WTC11 (cell line): ENCODE data around the gene PEX10.

Experiments
- FOXP1 ChIP-seq: sonication (generic); formaldehyde crosslinking; IDR thresholded peaks from 2 replicates; pipeline ENCODE4 v1.8.0; 2022; ENCODE audit warnings: missing genetic modification reagents, mild to moderate bottlenecking, moderate library complexity, borderline replicate concordance
- KAT7 ChIP-seq: sonication (generic); formaldehyde crosslinking; IDR thresholded peaks from 2 replicates; pipeline ENCODE4 v1.8.1; 2023; ENCODE audit warnings: missing genetic modification reagents, mild to moderate bottlenecking, borderline replicate concordance
- MYBL2 ChIP-seq: sonication (generic); formaldehyde crosslinking; IDR thresholded peaks from 2 replicates; pipeline ENCODE4 v1.8.1; 2023; ENCODE audit warnings: mild to moderate bottlenecking, moderate library complexity, missing genetic modification reagents
- NR3C1 ChIP-seq: sonication (generic); formaldehyde crosslinking; conservative IDR thresholded peaks from 2 replicates; pipeline ENCODE4 v1.8.1; 2023; ENCODE audit warnings: low read depth, mild to moderate bottlenecking, missing genetic modification reagents
- RELA ChIP-seq: sonication (generic); formaldehyde crosslinking; IDR thresholded peaks from 2 replicates; pipeline ENCODE4 v1.8.1; 2022; ENCODE audit warnings: missing genetic modification reagents, mild to moderate bottlenecking, borderline replicate concordance
- ZNF671 ChIP-seq: fragments of 250-450 bp; sonication (Bioruptor Pico); IDR thresholded peaks from 2 replicates; pipeline ENCODE4 v1.8.0; 2021; ENCODE audit warnings: mild to moderate bottlenecking
- TF ChIP-seq, protein P1 (sequence below): fragments of 200-600 bp; IDR thresholded peaks from 2 replicates; pipeline ENCODE4 v1.8.0; 2022; ENCODE audit warnings: antibody characterized with exemption
- TF ChIP-seq, protein P2 (sequence below): sonication (generic); formaldehyde crosslinking; IDR thresholded peaks from 2 replicates; pipeline ENCODE4 v1.8.1; 2023; ENCODE audit warnings: mild to moderate bottlenecking, missing genetic modification reagents
- TF ChIP-seq, protein P3 (sequence below): sonication (generic); formaldehyde crosslinking; IDR thresholded peaks from 2 replicates; pipeline ENCODE4 v1.8.0; 2022; ENCODE audit warnings: mild to moderate bottlenecking, missing genetic modification reagents
- TF ChIP-seq, protein P4 (sequence below): sonication (generic); formaldehyde crosslinking; IDR thresholded peaks from 2 replicates; pipeline ENCODE4 v1.8.1; 2022; ENCODE audit warnings: missing genetic modification reagents, borderline replicate concordance
- TF ChIP-seq, protein P5 (sequence below): sonication (generic); formaldehyde crosslinking; IDR thresholded peaks from 2 replicates; pipeline ENCODE4 v1.8.0; 2022; ENCODE audit warnings: mild to moderate bottlenecking, missing genetic modification reagents
- TF ChIP-seq, protein P6 (sequence below): sonication (generic); formaldehyde crosslinking; IDR thresholded peaks from 2 replicates; pipeline ENCODE4 v1.8.1; 2022; ENCODE audit warnings: low read depth, missing genetic modification reagents, borderline replicate concordance
- TF ChIP-seq, protein P7 (sequence below): fragments of 250-450 bp; sonication (Bioruptor Pico); IDR thresholded peaks from 2 replicates; pipeline ENCODE4 v1.9.0; 2021; ENCODE audit warnings: mild to moderate bottlenecking, borderline replicate concordance
- TF ChIP-seq, protein P8 (sequence below): fragments of 250-450 bp; sonication (Bioruptor Pico); IDR thresholded peaks from 2 replicates; pipeline ENCODE4 v1.9.0; 2021; ENCODE audit warnings: mild to moderate bottlenecking

DNA sequence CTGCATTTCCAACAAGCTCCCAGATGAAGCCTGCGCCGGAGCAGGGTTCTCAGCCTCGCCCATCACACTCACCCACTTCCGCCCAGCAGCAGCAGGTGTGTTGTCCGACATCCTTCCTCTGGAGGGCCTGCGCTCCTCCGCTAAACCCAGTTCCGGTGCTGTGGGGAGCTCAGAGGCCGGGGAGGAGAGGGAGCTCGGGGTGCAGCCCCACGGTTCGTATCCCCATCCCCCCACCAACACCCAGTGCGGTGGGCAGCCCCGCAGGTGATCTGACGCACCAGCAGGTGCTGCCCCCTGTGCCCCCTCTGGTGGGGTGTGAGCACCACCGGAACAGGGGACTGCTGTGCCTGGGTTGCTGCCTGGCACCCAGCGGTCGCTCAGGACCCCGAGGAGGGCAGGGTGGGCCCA lies 3.4 kb upstream of the PEX10 start:
- TF ChIP-seq NR3C1 (CRISPR knock-in tag) (no peak), KAT7 (CRISPR knock-in tag) (no peak), RELA (CRISPR knock-in tag) (no peak), FOXP1 (CRISPR knock-in tag) (no peak), ZNF671 (CRISPR knock-in tag) (no peak), MYBL2 (no peak)
- TF ChIP-seq, protein P1, sequence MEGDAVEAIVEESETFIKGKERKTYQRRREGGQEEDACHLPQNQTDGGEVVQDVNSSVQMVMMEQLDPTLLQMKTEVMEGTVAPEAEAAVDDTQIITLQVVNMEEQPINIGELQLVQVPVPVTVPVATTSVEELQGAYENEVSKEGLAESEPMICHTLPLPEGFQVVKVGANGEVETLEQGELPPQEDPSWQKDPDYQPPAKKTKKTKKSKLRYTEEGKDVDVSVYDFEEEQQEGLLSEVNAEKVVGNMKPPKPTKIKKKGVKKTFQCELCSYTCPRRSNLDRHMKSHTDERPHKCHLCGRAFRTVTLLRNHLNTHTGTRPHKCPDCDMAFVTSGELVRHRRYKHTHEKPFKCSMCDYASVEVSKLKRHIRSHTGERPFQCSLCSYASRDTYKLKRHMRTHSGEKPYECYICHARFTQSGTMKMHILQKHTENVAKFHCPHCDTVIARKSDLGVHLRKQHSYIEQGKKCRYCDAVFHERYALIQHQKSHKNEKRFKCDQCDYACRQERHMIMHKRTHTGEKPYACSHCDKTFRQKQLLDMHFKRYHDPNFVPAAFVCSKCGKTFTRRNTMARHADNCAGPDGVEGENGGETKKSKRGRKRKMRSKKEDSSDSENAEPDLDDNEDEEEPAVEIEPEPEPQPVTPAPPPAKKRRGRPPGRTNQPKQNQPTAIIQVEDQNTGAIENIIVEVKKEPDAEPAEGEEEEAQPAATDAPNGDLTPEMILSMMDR = no peak
- TF ChIP-seq, protein P2, sequence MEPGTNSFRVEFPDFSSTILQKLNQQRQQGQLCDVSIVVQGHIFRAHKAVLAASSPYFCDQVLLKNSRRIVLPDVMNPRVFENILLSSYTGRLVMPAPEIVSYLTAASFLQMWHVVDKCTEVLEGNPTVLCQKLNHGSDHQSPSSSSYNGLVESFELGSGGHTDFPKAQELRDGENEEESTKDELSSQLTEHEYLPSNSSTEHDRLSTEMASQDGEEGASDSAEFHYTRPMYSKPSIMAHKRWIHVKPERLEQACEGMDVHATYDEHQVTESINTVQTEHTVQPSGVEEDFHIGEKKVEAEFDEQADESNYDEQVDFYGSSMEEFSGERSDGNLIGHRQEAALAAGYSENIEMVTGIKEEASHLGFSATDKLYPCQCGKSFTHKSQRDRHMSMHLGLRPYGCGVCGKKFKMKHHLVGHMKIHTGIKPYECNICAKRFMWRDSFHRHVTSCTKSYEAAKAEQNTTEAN (CRISPR knock-in tag) = no peak
- TF ChIP-seq, protein P3, sequence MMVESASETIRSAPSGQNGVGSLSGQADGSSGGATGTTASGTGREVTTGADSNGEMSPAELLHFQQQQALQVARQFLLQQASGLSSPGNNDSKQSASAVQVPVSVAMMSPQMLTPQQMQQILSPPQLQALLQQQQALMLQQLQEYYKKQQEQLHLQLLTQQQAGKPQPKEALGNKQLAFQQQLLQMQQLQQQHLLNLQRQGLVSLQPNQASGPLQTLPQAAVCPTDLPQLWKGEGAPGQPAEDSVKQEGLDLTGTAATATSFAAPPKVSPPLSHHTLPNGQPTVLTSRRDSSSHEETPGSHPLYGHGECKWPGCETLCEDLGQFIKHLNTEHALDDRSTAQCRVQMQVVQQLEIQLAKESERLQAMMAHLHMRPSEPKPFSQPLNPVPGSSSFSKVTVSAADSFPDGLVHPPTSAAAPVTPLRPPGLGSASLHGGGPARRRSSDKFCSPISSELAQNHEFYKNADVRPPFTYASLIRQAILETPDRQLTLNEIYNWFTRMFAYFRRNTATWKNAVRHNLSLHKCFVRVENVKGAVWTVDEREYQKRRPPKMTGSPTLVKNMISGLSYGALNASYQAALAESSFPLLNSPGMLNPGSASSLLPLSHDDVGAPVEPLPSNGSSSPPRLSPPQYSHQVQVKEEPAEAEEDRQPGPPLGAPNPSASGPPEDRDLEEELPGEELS (CRISPR knock-in tag) = no peak
- TF ChIP-seq, protein P4, sequence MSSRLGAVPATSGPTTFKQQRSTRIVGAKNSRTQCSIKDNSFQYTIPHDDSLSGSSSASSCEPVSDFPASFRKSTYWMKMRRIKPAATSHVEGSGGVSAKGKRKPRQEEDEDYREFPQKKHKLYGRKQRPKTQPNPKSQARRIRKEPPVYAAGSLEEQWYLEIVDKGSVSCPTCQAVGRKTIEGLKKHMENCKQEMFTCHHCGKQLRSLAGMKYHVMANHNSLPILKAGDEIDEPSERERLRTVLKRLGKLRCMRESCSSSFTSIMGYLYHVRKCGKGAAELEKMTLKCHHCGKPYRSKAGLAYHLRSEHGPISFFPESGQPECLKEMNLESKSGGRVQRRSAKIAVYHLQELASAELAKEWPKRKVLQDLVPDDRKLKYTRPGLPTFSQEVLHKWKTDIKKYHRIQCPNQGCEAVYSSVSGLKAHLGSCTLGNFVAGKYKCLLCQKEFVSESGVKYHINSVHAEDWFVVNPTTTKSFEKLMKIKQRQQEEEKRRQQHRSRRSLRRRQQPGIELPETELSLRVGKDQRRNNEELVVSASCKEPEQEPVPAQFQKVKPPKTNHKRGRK = no peak
- TF ChIP-seq, protein P5, sequence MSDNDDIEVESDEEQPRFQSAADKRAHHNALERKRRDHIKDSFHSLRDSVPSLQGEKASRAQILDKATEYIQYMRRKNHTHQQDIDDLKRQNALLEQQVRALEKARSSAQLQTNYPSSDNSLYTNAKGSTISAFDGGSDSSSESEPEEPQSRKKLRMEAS (CRISPR knock-in tag) = no peak
- TF ChIP-seq, protein P6, sequence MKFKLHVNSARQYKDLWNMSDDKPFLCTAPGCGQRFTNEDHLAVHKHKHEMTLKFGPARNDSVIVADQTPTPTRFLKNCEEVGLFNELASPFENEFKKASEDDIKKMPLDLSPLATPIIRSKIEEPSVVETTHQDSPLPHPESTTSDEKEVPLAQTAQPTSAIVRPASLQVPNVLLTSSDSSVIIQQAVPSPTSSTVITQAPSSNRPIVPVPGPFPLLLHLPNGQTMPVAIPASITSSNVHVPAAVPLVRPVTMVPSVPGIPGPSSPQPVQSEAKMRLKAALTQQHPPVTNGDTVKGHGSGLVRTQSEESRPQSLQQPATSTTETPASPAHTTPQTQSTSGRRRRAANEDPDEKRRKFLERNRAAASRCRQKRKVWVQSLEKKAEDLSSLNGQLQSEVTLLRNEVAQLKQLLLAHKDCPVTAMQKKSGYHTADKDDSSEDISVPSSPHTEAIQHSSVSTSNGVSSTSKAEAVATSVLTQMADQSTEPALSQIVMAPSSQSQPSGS (CRISPR knock-in tag) = no peak
- TF ChIP-seq, protein P7, sequence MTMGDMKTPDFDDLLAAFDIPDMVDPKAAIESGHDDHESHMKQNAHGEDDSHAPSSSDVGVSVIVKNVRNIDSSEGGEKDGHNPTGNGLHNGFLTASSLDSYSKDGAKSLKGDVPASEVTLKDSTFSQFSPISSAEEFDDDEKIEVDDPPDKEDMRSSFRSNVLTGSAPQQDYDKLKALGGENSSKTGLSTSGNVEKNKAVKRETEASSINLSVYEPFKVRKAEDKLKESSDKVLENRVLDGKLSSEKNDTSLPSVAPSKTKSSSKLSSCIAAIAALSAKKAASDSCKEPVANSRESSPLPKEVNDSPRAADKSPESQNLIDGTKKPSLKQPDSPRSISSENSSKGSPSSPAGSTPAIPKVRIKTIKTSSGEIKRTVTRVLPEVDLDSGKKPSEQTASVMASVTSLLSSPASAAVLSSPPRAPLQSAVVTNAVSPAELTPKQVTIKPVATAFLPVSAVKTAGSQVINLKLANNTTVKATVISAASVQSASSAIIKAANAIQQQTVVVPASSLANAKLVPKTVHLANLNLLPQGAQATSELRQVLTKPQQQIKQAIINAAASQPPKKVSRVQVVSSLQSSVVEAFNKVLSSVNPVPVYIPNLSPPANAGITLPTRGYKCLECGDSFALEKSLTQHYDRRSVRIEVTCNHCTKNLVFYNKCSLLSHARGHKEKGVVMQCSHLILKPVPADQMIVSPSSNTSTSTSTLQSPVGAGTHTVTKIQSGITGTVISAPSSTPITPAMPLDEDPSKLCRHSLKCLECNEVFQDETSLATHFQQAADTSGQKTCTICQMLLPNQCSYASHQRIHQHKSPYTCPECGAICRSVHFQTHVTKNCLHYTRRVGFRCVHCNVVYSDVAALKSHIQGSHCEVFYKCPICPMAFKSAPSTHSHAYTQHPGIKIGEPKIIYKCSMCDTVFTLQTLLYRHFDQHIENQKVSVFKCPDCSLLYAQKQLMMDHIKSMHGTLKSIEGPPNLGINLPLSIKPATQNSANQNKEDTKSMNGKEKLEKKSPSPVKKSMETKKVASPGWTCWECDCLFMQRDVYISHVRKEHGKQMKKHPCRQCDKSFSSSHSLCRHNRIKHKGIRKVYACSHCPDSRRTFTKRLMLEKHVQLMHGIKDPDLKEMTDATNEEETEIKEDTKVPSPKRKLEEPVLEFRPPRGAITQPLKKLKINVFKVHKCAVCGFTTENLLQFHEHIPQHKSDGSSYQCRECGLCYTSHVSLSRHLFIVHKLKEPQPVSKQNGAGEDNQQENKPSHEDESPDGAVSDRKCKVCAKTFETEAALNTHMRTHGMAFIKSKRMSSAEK = no peak
- TF ChIP-seq, protein P8, sequence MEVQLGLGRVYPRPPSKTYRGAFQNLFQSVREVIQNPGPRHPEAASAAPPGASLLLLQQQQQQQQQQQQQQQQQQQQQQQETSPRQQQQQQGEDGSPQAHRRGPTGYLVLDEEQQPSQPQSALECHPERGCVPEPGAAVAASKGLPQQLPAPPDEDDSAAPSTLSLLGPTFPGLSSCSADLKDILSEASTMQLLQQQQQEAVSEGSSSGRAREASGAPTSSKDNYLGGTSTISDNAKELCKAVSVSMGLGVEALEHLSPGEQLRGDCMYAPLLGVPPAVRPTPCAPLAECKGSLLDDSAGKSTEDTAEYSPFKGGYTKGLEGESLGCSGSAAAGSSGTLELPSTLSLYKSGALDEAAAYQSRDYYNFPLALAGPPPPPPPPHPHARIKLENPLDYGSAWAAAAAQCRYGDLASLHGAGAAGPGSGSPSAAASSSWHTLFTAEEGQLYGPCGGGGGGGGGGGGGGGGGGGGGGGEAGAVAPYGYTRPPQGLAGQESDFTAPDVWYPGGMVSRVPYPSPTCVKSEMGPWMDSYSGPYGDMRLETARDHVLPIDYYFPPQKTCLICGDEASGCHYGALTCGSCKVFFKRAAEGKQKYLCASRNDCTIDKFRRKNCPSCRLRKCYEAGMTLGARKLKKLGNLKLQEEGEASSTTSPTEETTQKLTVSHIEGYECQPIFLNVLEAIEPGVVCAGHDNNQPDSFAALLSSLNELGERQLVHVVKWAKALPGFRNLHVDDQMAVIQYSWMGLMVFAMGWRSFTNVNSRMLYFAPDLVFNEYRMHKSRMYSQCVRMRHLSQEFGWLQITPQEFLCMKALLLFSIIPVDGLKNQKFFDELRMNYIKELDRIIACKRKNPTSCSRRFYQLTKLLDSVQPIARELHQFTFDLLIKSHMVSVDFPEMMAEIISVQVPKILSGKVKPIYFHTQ = no peak
